ENCODE measurements around the gene FAM20A.

FAM20A gene

DNA sequence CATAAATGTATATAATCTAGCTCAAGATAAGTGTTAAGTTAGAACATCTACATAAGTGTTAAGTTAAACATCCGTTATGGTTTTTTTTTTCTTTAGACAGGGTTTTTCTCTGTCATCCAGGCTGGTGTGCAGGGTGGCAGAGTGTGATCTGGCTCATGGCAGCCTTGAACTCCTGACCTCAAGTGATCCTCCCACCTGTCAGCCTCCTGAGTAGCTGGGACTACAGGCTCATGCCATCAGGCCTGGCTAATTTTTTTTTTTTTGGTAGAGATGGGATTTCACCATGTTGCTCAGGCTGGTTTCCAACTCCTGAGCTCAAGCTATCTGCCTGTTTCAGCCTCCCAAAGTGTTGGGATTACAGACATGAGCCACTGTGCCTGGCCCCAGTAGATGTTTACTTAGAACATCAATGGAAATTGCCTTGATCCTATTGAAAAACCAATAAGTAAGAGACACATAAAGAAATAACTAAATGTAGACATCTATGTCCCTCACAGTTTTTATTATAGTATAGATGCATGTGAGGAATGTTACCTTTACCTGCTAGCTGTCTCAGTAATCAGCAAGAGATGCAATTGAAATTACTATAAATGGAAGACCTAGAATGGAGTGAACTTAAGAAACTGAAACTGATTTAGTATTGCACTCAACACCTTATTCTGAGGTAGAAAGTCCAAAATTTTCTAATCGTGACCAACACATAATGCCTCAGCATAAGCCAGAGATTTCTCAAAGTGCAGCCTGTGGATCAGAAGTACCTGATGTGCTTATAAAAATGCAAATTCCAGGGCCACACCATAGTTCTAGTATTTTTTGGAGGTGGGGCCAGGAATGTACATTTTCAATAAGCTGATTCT is 5.5 kb upstream of the FAM20A start:
- no peaks in the 10 kb centered on the region for H3K4me1 ChIP-seq (ENCODE audit: control insufficient read depth, insufficient read depth, low read length)
- peaks cover 3% of the 10 kb centered on the region for H3K9me3 ChIP-seq (ENCODE audit: control insufficient read depth, insufficient read depth, low read depth, low read length)
- no peak overlapping the region for H3K4me3 ChIP-seq (ENCODE audit: low read depth, low read length)
- no peaks in the 10 kb centered on the region for H3K36me3 ChIP-seq (ENCODE audit: control insufficient read depth in 2 of 2, insufficient read depth in 1 of 2, low read length in 2 of 2)
- no peak overlapping the region for H3K27ac ChIP-seq (ENCODE audit: extremely low read depth, low read depth, low read length)
- ChIA-PET CTCF (interaction anchor here (0.5 to 2.2 kb wide), 6 partner anchors 7 to 145 kb away, joined by 3 to 12 read pairs (median 3); no protein-coding TSS in a partner anchor), POLR2A (interaction anchor here (0.6 kb wide), 1 partner anchor 492 kb away, joined by 3 read pairs; no protein-coding TSS in a partner anchor)
- TF ChIP-seq, protein P1, sequence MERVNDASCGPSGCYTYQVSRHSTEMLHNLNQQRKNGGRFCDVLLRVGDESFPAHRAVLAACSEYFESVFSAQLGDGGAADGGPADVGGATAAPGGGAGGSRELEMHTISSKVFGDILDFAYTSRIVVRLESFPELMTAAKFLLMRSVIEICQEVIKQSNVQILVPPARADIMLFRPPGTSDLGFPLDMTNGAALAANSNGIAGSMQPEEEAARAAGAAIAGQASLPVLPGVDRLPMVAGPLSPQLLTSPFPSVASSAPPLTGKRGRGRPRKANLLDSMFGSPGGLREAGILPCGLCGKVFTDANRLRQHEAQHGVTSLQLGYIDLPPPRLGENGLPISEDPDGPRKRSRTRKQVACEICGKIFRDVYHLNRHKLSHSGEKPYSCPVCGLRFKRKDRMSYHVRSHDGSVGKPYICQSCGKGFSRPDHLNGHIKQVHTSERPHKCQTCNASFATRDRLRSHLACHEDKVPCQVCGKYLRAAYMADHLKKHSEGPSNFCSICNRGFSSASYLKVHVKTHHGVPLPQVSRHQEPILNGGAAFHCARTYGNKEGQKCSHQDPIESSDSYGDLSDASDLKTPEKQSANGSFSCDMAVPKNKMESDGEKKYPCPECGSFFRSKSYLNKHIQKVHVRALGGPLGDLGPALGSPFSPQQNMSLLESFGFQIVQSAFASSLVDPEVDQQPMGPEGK (tag by site-specific recombination; IDR thresholded peaks at IDR 0.05) = no peak
- TF ChIP-seq ZNF214 (tag by site-specific recombination; IDR thresholded peaks at IDR 0.05; ENCODE audit: borderline replicate concordance) (no peak), ZNF549 (tag by site-specific recombination; IDR thresholded peaks at IDR 0.05) (no peak), WT1 (tag by site-specific recombination; IDR thresholded peaks at IDR 0.05) (no peak), GLIS1 (tag by site-specific recombination; IDR thresholded peaks at IDR 0.05) (no peak), ZNF660 (tag by site-specific recombination; IDR thresholded peaks at IDR 0.05) (no peak), SCRT1 (tag by site-specific recombination; IDR thresholded peaks at IDR 0.05; ENCODE audit: borderline replicate concordance) (no peak), ZNF292 (tag by site-specific recombination; IDR thresholded peaks at IDR 0.05; ENCODE audit: borderline replicate concordance, low read depth) (no peak), OVOL3 (tag by site-specific recombination; IDR thresholded peaks at IDR 0.05) (no peak), ZNF555 (tag by site-specific recombination; conservative IDR thresholded peaks at IDR 0.05) (no peak), ZNF394 (tag by site-specific recombination; IDR thresholded peaks at IDR 0.05; ENCODE audit: borderline replicate concordance) (no peak), ZNF610 (tag by site-specific recombination; IDR thresholded peaks at IDR 0.05; ENCODE audit: borderline replicate concordance) (no peak), HOXD13 (CRISPR knock-in tag; IDR thresholded peaks at IDR 0.05; ENCODE audit: borderline replicate concordance) (no peak)
- TF ChIP-seq, protein P2, sequence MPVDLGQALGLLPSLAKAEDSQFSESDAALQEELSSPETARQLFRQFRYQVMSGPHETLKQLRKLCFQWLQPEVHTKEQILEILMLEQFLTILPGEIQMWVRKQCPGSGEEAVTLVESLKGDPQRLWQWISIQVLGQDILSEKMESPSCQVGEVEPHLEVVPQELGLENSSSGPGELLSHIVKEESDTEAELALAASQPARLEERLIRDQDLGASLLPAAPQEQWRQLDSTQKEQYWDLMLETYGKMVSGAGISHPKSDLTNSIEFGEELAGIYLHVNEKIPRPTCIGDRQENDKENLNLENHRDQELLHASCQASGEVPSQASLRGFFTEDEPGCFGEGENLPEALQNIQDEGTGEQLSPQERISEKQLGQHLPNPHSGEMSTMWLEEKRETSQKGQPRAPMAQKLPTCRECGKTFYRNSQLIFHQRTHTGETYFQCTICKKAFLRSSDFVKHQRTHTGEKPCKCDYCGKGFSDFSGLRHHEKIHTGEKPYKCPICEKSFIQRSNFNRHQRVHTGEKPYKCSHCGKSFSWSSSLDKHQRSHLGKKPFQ (tag by site-specific recombination; IDR thresholded peaks at IDR 0.05) = no peak
- TF ChIP-seq, protein P3, sequence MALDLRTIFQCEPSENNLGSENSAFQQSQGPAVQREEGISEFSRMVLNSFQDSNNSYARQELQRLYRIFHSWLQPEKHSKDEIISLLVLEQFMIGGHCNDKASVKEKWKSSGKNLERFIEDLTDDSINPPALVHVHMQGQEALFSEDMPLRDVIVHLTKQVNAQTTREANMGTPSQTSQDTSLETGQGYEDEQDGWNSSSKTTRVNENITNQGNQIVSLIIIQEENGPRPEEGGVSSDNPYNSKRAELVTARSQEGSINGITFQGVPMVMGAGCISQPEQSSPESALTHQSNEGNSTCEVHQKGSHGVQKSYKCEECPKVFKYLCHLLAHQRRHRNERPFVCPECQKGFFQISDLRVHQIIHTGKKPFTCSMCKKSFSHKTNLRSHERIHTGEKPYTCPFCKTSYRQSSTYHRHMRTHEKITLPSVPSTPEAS (tag by site-specific recombination; IDR thresholded peaks at IDR 0.05) = no peak

DNA sequence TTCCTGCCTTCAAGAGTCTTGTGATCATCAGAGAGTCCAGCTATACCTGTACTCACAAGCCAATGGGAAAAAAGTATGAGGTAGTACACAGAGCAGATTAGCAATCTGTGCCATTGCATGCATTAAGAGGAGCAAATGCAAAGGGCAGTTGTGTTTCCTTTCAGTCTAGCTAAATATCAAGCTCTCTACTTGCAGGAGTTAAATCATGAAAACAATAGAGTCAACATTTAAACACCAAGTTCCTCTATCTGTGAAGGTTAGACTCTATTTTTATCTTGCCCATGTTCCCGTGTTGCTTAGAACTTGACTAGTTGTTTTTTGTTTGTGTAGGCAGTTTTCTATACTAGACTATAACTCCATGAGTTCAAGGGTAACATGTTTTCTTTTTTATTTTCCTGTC is 4.7 kb upstream of the FAM20A start:
- Histone ChIP-seq H3K4me1 (ENCODE audit: control insufficient read depth, insufficient read depth, low read length) (no peaks in the 10 kb centered on the region), H3K4me3 (ENCODE audit: low read depth, low read length) (no peak overlapping the region), H3K36me3 (ENCODE audit: control insufficient read depth in 2 of 2, insufficient read depth in 1 of 2, low read length in 2 of 2) (no peaks in the 10 kb centered on the region), H3K27ac (ENCODE audit: extremely low read depth, low read depth, low read length) (no peak overlapping the region), H3K9me3 (ENCODE audit: control insufficient read depth, insufficient read depth, low read depth, low read length) (peaks cover 3% of the 10 kb centered on the region)
- ChIA-PET CTCF (interaction anchor here (0.5 to 2.2 kb wide), 3 partner anchors 8 to 101 kb away, joined by 3 to 12 read pairs (median 5); no protein-coding TSS in a partner anchor), POLR2A (no interaction called here)
- TF ChIP-seq, protein P4, sequence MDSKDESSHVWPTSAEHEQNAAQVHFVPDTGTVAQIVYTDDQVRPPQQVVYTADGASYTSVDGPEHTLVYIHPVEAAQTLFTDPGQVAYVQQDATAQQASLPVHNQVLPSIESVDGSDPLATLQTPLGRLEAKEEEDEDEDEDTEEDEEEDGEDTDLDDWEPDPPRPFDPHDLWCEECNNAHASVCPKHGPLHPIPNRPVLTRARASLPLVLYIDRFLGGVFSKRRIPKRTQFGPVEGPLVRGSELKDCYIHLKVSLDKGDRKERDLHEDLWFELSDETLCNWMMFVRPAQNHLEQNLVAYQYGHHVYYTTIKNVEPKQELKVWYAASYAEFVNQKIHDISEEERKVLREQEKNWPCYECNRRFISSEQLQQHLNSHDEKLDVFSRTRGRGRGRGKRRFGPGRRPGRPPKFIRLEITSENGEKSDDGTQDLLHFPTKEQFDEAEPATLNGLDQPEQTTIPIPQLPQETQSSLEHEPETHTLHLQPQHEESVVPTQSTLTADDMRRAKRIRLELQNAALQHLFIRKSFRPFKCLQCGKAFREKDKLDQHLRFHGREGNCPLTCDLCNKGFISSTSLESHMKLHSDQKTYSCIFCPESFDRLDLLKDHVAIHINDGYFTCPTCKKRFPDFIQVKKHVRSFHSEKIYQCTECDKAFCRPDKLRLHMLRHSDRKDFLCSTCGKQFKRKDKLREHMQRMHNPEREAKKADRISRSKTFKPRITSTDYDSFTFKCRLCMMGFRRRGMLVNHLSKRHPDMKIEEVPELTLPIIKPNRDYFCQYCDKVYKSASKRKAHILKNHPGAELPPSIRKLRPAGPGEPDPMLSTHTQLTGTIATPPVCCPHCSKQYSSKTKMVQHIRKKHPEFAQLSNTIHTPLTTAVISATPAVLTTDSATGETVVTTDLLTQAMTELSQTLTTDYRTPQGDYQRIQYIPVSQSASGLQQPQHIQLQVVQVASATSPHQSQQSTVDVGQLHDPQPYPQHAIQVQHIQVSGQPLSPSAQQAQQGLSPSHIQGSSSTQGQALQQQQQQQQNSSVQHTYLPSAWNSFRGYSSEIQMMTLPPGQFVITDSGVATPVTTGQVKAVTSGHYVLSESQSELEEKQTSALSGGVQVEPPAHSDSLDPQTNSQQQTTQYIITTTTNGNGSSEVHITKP (tag by site-specific recombination; IDR thresholded peaks at IDR 0.05) = no peak
- TF ChIP-seq ZNF707 (tag by site-specific recombination; IDR thresholded peaks at IDR 0.05) (no peak), ZNF521 (tag by site-specific recombination; IDR thresholded peaks at IDR 0.05) (no peak), ZNF391 (tag by site-specific recombination; IDR thresholded peaks at IDR 0.05; ENCODE audit: borderline replicate concordance, low read depth) (no peak), ZBTB21 (tag by site-specific recombination; IDR thresholded peaks at IDR 0.05) (no peak), SP2 (tag by site-specific recombination; IDR thresholded peaks at IDR 0.05) (no peak), ZNF530 (tag by site-specific recombination; IDR thresholded peaks at IDR 0.05; ENCODE audit: low read depth) (no peak), MEIS1 (CRISPR knock-in tag; IDR thresholded peaks at IDR 0.05; ENCODE audit: borderline replicate concordance) (no peak)
- TF ChIP-seq, protein P5, sequence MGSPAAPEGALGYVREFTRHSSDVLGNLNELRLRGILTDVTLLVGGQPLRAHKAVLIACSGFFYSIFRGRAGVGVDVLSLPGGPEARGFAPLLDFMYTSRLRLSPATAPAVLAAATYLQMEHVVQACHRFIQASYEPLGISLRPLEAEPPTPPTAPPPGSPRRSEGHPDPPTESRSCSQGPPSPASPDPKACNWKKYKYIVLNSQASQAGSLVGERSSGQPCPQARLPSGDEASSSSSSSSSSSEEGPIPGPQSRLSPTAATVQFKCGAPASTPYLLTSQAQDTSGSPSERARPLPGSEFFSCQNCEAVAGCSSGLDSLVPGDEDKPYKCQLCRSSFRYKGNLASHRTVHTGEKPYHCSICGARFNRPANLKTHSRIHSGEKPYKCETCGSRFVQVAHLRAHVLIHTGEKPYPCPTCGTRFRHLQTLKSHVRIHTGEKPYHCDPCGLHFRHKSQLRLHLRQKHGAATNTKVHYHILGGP (tag by site-specific recombination; IDR thresholded peaks at IDR 0.05) = no peak

All from HEK293 (cell line).